Smooth muscle cell of bladder (primary cell): ENCODE results near the gene OR5B12. TPM values are rescaled to one million over a fixed set of nuclear protein-coding genes. Genes with fewer than 3 reads are reported as not detected.

Experiments used
- total RNA-seq: library from RNA; depleted of rRNA; stranded (reverse); fragments of >200 nt; gene quantifications from 2 replicates; pipeline ENCODE4 v1.2.3, GENCODE V29; 2014

The OR5B12 gene
- total RNA-seq = not detected in 2 replicates

DNA sequence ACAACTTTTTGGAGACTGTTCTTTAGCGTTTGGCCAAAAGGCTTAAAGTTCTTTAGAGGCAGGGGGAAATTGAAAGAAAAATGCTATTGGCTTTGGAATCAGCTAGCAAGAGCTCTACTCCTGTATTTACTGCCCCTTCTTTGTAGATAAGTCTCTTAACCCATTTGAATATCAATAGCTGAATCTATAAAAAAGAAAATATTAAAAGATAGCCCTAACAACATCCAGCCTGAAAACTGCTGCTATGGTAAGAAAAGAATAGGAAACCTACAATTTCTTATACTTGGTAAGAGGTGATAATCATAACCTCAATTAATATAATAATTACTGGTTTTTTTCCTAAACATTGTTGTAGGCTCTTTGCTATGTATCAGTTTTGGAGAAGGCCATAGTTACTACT is at the start of gene OR5B12:
Gene OR5B12, minus strand, starts transcription at position 101 of the 400 bp plus-strand sequence. CDS start 2,085 bp downstream, outside the sequence.

GRCh38 chr11:58428021-58428420 is 14.0 kb downstream of the OR5B12 start, which contains the start of gene OR5B2:
OR5B2 (minus strand) TSS chr11:58428121; CDS start chr11:58423261, 4,860 bp downstream.

GRCh38 chr11:58406774-58407173 is 35.3 kb downstream of the OR5B12 start, which contains the start of gene OR5B3:
OR5B3 (minus strand) TSS chr11:58406874; CDS start chr11:58403409, 3,465 bp downstream.

Other genes starting within 250 kb of the OR5B12 start
- gene OR1S2, start 238.1 kb downstream of the OR5B12 start, total RNA-seq = not detected in 2 replicates
- not detected in 2 replicates for gene OR1S1, start 229.5 kb downstream of the OR5B12 start, total RNA-seq
- gene OR10Q1, start 213.3 kb downstream of the OR5B12 start, total RNA-seq = not detected in 2 replicates
- gene OR10W1, start 174.0 kb downstream of the OR5B12 start, total RNA-seq = not detected in 2 replicates
- gene OR5B17, start 83.2 kb downstream of the OR5B12 start, total RNA-seq = not detected in 2 replicates
- not detected in 2 replicates for gene OR5B3, start 35.4 kb downstream of the OR5B12 start, total RNA-seq
- gene OR5B2, start 14.1 kb downstream of the OR5B12 start, total RNA-seq = not detected in 2 replicates
- 0.14 TPM in 1 of 2 replicates, not detected in the other for gene OR5B21, start 65.9 kb upstream of the OR5B12 start, total RNA-seq
- 4.3 and 8.1 TPM in 2 replicates for gene LPXN, start 133.6 kb upstream of the OR5B12 start, total RNA-seq
- 34.4 and 36.1 TPM in 2 replicates for gene ZFP91, start 136.8 kb upstream of the OR5B12 start, total RNA-seq
- 1.2 and 1.4 TPM in 2 replicates for gene CNTF, start 180.4 kb upstream of the OR5B12 start, total RNA-seq